Fibroblast of villous mesenchyme (primary cell): ENCODE results near the gene DENND5B. TPM values are rescaled to one million over a fixed set of nuclear protein-coding genes. Genes with fewer than 3 reads are reported as not detected.

ENCODE experiments used
- DNase-seq: peaks from one replicate; pipeline ENCODE4 v3.0.0-alpha.2; 2010; ENCODE audit warnings: low read depth
- H3K4me3 ChIP-seq: 2 replicates; pipeline ENCODE4 v1.5.1; 2011; ENCODE audit warnings: low read depth, mild to moderate bottlenecking, low read length
- total RNA-seq: library from RNA; depleted of rRNA; stranded (reverse); fragments of >200 nt; gene quantifications from 2 replicates; pipeline ENCODE4 v1.2.3, GENCODE V29; 2012
- TF ChIP-seq, protein P1 (sequence below): IDR thresholded peaks from 2 replicates; pipeline ENCODE4 v1.5.1; 2012; ENCODE audit warnings: low read depth, mild to moderate bottlenecking, low read length; ENCODE audit not compliant: insufficient read depth

Gene DENND5B
- total RNA-seq, 1 donor, result 11.7 TPM

DNA sequence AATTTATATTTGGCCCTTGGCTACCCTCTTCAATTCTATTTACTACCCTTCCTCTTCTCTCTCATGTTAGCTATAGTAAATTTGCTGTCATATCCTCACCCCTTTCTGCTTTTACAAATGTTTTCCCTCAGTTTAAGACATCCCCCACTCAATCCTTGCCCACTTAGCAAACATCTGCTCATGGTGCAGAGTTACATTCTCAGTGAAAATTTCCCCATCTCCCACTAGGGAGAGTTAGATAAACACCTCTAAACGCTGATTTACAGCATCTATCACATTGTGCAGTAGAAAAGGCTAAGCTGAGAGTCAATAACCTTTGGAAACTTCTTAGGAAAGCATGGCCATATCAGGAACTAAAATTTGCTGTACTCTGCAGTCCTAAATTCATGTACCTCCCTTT is 69.0 kb downstream of the DENND5B start:
- H3K4me3 ChIP-seq, result no peak overlapping the region
- DNase-seq, result peak; percentile 65
- TF ChIP-seq, protein P1, sequence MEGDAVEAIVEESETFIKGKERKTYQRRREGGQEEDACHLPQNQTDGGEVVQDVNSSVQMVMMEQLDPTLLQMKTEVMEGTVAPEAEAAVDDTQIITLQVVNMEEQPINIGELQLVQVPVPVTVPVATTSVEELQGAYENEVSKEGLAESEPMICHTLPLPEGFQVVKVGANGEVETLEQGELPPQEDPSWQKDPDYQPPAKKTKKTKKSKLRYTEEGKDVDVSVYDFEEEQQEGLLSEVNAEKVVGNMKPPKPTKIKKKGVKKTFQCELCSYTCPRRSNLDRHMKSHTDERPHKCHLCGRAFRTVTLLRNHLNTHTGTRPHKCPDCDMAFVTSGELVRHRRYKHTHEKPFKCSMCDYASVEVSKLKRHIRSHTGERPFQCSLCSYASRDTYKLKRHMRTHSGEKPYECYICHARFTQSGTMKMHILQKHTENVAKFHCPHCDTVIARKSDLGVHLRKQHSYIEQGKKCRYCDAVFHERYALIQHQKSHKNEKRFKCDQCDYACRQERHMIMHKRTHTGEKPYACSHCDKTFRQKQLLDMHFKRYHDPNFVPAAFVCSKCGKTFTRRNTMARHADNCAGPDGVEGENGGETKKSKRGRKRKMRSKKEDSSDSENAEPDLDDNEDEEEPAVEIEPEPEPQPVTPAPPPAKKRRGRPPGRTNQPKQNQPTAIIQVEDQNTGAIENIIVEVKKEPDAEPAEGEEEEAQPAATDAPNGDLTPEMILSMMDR, result no peak

DNA sequence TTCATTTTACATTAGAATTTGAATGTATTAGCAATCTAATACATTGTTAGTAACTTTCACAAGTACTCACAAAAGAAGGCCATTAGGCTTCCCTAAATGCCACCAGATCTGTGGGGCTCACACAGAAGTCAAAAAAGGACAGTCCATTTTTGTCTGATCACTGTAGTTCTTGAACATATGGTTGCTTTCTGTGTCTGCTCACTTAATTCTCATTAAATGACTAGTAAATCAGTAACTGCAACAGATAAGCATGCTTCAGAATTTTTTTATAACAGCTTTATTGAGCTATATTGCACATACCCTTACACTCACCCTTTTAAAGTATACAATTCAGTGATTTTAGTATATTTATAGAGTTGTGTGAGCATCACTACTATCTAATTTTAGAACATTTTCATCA is 71.4 kb downstream of the DENND5B start:
- DNase-seq, result peak; percentile 49
- no peak overlapping the region for H3K4me3 ChIP-seq
- TF ChIP-seq, protein P1, result no peak

DNA sequence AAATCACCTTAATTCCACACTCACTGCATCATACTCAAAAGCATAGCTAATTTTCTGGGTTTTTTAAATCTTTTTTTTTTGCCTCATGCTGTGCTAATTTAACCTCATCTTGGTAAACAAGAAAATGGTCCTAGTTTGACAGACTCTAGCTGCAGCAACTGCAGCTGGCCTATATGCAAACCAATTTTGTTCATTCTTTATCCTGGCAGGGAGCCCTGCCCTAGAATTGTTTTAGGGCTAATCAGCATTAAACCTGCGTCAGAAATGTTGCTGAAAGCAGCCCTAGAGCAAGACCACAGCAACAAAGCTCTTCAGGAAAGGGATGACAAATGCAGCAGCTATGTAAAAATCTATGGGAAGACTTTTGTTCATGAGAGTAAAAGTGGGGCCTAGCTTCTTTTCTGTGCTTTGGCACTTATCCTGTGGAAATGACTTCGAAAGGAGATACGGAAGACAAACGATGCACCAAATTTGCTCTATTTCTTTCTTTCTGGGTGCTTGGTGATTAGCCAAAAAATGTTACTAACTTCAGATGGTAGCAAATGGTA is 72.2 kb downstream of the DENND5B start:
- peak; percentile 98 for DNase-seq
- no peak overlapping the region for H3K4me3 ChIP-seq
- TF ChIP-seq, protein P1, result no peak

DNA sequence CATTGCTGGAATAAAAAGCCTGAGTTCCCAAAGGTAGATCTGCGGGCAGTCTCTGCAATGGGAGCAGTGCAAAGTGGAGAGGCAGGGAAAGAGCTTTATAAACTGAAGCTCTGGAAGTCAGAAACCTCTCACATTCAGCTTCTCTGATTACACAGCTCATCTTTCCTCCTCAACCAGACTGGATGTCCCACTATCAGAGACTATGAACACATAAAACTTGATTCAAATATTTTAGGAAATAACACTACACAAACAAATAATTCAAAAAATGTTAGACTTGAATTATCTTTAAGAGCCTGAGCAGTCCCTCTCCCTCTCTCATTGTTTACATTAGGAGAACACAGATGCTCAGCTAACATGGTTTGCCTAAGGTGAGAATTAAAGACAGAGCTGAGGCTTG is 72.9 kb downstream of the DENND5B start:
- peak; percentile 63 for DNase-seq
- H3K4me3 ChIP-seq, result no peak overlapping the region
- TF ChIP-seq, protein P1, result no peak

DNA sequence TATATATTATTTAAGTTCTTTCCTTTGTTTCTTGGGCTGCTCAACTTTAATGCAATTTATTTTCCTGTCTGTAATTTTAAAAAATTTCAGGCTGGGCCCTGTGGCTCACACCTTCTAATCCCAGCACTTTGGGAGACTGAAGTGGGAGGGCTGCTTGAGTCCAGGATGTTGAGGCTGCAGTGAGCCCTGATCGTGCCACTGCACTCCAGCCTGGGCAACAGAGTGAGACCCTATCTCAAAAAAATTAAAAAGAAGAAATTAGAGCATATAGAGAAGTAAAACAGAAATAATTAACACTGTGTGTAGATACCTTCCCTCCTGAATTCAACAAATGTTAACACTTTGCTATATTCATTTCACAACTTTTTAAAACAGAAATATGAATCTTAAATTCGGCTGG is 74.2 kb downstream of the DENND5B start:
- no peak for DNase-seq
- no peak overlapping the region for H3K4me3 ChIP-seq
- TF ChIP-seq, protein P1, result no peak

DNA sequence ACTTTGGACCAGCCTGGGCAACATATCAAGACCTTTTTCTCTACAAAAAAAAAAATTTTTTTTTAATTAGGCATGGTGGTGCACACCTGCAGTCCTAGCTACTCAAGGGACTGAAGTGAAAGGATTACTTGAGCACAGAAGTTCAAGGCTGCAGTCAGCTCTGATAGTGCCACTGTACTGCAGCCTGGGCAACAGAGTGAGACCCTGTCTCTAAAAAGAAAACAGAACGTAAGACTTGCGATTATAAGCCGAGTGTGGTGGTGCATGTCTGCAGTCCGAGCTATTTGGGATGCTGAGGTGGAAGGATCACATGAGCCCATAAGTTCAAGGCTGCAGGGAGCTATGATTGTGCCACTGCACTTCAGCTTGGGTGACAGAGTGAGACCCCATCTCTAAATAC is 76.0 kb downstream of the DENND5B start:
- TF ChIP-seq, protein P1, result no peak
- no peak for DNase-seq
- H3K4me3 ChIP-seq, result no peak overlapping the region

DNA sequence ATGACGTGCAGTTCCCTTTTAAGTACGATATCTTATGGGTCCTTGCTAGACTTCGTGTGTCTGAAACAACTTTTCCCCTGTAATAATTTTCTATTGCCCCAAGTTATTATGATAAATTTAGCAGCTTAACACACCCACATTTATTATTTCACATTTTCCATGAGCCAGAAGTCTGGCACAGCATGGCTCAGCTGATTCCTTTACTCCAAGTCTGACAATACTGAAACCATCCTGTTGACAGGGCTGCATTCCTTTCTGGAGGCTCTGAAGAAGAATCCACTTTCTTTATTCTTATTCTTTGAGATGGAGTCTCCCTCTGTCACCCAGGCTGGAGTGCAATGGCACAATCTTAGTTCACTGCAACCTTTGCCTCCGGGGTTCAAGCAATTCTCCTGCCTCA is 80.9 kb downstream of the DENND5B start:
- DNase-seq, result no peak
- H3K4me3 ChIP-seq, result no peak overlapping the region
- TF ChIP-seq, protein P1, result no peak
